ENCODE results near the gene THSD4. TPM values are rescaled to one million over a fixed set of nuclear protein-coding genes. Genes with fewer than 3 reads are reported as not detected.

THSD4 gene
- total and polyA plus RNA-seq, 2 of the 8 experiments (the other 6 are each of a cell fraction or from before 2014, with no cell fraction given) = 2.5 to 6.2 TPM

DNA sequence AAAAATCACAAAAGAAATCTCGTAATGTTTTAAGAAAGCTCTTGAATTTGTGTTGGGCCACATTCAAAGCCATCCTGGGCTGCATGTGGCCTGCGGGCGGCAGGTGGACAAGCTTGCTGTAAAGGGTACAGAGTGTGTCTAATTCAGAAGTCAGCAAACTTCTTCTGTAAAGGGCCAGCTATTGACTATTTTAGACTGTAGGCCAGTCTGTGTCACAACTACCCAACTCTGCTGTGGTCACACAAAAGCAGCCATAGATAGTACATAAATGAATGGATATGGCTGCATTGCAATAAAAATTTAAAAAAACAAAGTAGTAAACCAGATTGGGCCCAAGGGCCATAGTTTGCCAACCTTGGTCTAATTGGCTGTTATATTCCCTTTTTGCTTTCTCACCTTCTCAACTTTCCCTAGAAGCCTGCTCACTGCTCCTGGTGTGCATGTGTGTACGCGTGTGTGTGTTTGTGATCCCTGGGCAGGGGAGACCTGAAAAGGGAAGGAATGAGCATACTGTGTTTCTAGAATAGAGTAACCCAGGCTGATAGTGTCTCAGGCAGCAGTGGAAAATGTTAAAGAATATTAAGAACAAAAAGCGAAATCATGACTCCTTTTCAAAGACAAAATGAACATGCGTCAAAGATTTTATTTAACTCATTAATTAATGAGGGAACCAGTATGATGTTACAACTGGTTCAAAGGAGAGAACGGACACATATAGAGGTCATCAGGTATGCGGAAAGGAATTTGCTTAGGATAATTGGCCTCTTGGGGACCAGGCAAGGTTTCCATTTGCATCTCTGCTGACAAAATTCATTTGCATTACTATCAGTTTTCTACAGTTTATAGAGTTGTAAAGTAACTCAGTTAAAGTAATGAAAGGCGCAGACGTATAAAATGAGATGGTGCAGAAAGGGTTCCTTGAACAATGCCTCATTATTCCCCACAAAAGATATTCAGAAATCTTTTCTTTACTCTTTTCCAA, 248.0 kb downstream of the THSD4 start (continued):
- TF ChIP-seq, protein P1, sequence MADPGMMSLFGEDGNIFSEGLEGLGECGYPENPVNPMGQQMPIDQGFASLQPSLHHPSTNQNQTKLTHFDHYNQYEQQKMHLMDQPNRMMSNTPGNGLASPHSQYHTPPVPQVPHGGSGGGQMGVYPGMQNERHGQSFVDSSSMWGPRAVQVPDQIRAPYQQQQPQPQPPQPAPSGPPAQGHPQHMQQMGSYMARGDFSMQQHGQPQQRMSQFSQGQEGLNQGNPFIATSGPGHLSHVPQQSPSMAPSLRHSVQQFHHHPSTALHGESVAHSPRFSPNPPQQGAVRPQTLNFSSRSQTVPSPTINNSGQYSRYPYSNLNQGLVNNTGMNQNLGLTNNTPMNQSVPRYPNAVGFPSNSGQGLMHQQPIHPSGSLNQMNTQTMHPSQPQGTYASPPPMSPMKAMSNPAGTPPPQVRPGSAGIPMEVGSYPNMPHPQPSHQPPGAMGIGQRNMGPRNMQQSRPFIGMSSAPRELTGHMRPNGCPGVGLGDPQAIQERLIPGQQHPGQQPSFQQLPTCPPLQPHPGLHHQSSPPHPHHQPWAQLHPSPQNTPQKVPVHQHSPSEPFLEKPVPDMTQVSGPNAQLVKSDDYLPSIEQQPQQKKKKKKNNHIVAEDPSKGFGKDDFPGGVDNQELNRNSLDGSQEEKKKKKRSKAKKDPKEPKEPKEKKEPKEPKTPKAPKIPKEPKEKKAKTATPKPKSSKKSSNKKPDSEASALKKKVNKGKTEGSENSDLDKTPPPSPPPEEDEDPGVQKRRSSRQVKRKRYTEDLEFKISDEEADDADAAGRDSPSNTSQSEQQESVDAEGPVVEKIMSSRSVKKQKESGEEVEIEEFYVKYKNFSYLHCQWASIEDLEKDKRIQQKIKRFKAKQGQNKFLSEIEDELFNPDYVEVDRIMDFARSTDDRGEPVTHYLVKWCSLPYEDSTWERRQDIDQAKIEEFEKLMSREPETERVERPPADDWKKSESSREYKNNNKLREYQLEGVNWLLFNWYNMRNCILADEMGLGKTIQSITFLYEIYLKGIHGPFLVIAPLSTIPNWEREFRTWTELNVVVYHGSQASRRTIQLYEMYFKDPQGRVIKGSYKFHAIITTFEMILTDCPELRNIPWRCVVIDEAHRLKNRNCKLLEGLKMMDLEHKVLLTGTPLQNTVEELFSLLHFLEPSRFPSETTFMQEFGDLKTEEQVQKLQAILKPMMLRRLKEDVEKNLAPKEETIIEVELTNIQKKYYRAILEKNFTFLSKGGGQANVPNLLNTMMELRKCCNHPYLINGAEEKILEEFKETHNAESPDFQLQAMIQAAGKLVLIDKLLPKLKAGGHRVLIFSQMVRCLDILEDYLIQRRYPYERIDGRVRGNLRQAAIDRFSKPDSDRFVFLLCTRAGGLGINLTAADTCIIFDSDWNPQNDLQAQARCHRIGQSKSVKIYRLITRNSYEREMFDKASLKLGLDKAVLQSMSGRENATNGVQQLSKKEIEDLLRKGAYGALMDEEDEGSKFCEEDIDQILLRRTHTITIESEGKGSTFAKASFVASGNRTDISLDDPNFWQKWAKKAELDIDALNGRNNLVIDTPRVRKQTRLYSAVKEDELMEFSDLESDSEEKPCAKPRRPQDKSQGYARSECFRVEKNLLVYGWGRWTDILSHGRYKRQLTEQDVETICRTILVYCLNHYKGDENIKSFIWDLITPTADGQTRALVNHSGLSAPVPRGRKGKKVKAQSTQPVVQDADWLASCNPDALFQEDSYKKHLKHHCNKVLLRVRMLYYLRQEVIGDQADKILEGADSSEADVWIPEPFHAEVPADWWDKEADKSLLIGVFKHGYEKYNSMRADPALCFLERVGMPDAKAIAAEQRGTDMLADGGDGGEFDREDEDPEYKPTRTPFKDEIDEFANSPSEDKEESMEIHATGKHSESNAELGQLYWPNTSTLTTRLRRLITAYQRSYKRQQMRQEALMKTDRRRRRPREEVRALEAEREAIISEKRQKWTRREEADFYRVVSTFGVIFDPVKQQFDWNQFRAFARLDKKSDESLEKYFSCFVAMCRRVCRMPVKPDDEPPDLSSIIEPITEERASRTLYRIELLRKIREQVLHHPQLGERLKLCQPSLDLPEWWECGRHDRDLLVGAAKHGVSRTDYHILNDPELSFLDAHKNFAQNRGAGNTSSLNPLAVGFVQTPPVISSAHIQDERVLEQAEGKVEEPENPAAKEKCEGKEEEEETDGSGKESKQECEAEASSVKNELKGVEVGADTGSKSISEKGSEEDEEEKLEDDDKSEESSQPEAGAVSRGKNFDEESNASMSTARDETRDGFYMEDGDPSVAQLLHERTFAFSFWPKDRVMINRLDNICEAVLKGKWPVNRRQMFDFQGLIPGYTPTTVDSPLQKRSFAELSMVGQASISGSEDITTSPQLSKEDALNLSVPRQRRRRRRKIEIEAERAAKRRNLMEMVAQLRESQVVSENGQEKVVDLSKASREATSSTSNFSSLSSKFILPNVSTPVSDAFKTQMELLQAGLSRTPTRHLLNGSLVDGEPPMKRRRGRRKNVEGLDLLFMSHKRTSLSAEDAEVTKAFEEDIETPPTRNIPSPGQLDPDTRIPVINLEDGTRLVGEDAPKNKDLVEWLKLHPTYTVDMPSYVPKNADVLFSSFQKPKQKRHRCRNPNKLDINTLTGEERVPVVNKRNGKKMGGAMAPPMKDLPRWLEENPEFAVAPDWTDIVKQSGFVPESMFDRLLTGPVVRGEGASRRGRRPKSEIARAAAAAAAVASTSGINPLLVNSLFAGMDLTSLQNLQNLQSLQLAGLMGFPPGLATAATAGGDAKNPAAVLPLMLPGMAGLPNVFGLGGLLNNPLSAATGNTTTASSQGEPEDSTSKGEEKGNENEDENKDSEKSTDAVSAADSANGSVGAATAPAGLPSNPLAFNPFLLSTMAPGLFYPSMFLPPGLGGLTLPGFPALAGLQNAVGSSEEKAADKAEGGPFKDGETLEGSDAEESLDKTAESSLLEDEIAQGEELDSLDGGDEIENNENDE (IDR thresholded peaks at IDR 0.05; ENCODE audit: insufficient replicate concordance, low read length) = peak; percentile 68
- TF ChIP-seq TEAD4 (IDR thresholded peaks at IDR 0.05; ENCODE audit: low read depth, low read length) = 0 out of 2 replicates have a peak, but pooled peaks have one; percentile 61

Data from H1 (cell line).